WI38 (cell line): ENCODE results near the gene IL17RA.

ENCODE experiments used
- H3K4me3 ChIP-seq: 2 replicates; pipeline ENCODE4 v1.5.1; 2011; ENCODE audit warnings: low read depth, mild to moderate bottlenecking, control low read depth, low read length
- CTCF ChIP-seq: IDR thresholded peaks from 2 replicates; pipeline ENCODE4 v1.5.1; 2012; ENCODE audit warnings: low read depth, mild to moderate bottlenecking, control low read depth, low read length

IL17RA gene

GRCh38 chr22:17085277-17086181 lies 729 bp downstream of the IL17RA start:
- TF ChIP-seq CTCF = no peak
- H3K4me3 ChIP-seq = peak overlapping the region; percentile 85

- peak overlapping the region; percentile 85 for H3K4me3 ChIP-seq
- no peak for TF ChIP-seq CTCF
Measured at GRCh38 chr22:17086296-17086695, 1.5 kb downstream of the IL17RA start.

GRCh38 chr22:17086788-17087497 lies 2.1 kb downstream of the IL17RA start:
- H3K4me3 ChIP-seq = no peak overlapping the region
- TF ChIP-seq CTCF = no peak

- H3K4me3 ChIP-seq = no peak overlapping the region
- TF ChIP-seq CTCF = no peak
Measured at GRCh38 chr22:17087498-17088131, 2.8 kb downstream of the IL17RA start.

- TF ChIP-seq CTCF = no peak
- H3K4me3 ChIP-seq = no peak overlapping the region
Measured at GRCh38 chr22:17090550-17090949, 5.8 kb downstream of the IL17RA start.

GRCh38 chr22:17091851-17092250 lies 7.1 kb downstream of the IL17RA start:
- no peak for TF ChIP-seq CTCF
- H3K4me3 ChIP-seq = no peak overlapping the region
